Measurements from ENCODE around the gene VSTM2A.

VSTM2A gene

GRCh38 chr7:54596747-54597146, 54.6 kb downstream of the VSTM2A start:
- in situ Hi-C loops (cut with MboI; ENCODE audit: low sequenced_read_pairs), result no loop called here

DNA sequence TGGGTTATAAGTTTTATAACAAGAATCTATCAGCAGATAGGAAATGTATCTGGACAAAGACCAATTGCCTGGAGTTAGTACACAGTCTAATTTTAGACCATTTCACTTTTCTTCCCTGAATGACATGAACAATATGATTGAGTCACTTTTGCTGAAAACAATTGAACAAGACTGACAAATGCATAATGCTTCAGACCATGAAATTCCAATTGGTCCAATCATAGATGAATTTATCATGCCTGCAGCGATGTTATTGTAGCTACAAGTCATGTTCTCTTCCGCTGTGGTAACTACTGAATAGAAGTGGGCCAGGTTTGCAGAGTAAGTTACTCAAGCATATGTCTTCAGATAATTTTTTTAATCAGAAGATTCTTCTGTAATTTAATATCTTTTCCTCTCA, 73.4 kb downstream of the VSTM2A start:
- in situ Hi-C loops (cut with MboI; ENCODE audit: low sequenced_read_pairs), result no loop called here
